ENCODE data around the gene CCDC183. TPM values are rescaled to one million over a fixed set of nuclear protein-coding genes. Genes with fewer than 3 reads are reported as not detected.

CCDC183 gene
- total RNA-seq (under 1 TPM in 1 of 2 donors, not detected in 1; 0.44 TPM), polyA plus RNA-seq (ENCODE audit: insufficient read length in 6 of 6) (10 to 100 TPM in 4 of 6 donors, 1 to 10 TPM in 2; 5.3 to 11.7 (median 10.0) TPM)
- long read RNA-seq, donor 1, partial matches to known transcripts = 0 of 1 reads
- long read RNA-seq, donor 1, other reads (novel, unspliced or antisense) = 0 of 1 reads
- long read RNA-seq, donor 2, partial matches to known transcripts = 0 of 1 reads
- long read RNA-seq, donor 2, other reads (novel, unspliced or antisense) = 0 of 1 reads
- long read RNA-seq, donor 3, partial matches to known transcripts = 0 of 1 reads
- long read RNA-seq, donor 3, other reads (novel, unspliced or antisense) = 0 of 1 reads
- long read RNA-seq, donor 4 = 0 reads
- long read RNA-seq, donor 5, partial matches to known transcripts = 0 of 1 reads
- long read RNA-seq, donor 5, other reads (novel, unspliced or antisense) = 0 of 1 reads
- long read RNA-seq, donor 6, partial matches to known transcripts = 0 of 1 reads
- long read RNA-seq, donor 6, other reads (novel, unspliced or antisense) = 0 of 1 reads
- long read RNA-seq, donor 7 = 0 reads
- long read RNA-seq, donor 8, partial matches to known transcripts = 0 of 1 reads
- long read RNA-seq, donor 8, other reads (novel, unspliced or antisense) = 0 of 1 reads
- long read RNA-seq, donor 9 = 0 reads
- long read RNA-seq, donor 10 = 0 reads
- long read RNA-seq, donor 11 = 0 reads
- long read RNA-seq, donor 12, partial matches to known transcripts = 0 of 3 reads
- long read RNA-seq, donor 12, other reads (novel, unspliced or antisense) = 0 of 3 reads

- Histone ChIP-seq H3K4me1 (peaks cover 25 to 62% of the 10 kb centered on the region in 2 donors), H3K9me3 (no peaks in the 10 kb centered on the region), H3K27ac (no peak within 1 kb of the TSS), H3K27me3 (peaks cover 19 to 58% of the 10 kb centered on the region in 2 donors), H3K4me3 (no peak within 1 kb of the TSS), H3K36me3 (peaks cover 0 to 19% of the 10 kb centered on the region in 2 donors)
- intact Hi-C loops (cut with DNase I) = no loop called here
- DNase-seq = peak in 1 of 4 donors; percentile 32
- TF ChIP-seq, protein P1, sequence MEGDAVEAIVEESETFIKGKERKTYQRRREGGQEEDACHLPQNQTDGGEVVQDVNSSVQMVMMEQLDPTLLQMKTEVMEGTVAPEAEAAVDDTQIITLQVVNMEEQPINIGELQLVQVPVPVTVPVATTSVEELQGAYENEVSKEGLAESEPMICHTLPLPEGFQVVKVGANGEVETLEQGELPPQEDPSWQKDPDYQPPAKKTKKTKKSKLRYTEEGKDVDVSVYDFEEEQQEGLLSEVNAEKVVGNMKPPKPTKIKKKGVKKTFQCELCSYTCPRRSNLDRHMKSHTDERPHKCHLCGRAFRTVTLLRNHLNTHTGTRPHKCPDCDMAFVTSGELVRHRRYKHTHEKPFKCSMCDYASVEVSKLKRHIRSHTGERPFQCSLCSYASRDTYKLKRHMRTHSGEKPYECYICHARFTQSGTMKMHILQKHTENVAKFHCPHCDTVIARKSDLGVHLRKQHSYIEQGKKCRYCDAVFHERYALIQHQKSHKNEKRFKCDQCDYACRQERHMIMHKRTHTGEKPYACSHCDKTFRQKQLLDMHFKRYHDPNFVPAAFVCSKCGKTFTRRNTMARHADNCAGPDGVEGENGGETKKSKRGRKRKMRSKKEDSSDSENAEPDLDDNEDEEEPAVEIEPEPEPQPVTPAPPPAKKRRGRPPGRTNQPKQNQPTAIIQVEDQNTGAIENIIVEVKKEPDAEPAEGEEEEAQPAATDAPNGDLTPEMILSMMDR (IDR thresholded peaks at IDR 0.05) = no peak
- ATAC-seq = no peak
Observed at GRCh38 chr9:136796238-136796774, at the start of gene CCDC183. TSS of gene CCDC183 (plus strand) at chr9:136796338. CDS start at chr9:136796398, 60 bp downstream.

DNA sequence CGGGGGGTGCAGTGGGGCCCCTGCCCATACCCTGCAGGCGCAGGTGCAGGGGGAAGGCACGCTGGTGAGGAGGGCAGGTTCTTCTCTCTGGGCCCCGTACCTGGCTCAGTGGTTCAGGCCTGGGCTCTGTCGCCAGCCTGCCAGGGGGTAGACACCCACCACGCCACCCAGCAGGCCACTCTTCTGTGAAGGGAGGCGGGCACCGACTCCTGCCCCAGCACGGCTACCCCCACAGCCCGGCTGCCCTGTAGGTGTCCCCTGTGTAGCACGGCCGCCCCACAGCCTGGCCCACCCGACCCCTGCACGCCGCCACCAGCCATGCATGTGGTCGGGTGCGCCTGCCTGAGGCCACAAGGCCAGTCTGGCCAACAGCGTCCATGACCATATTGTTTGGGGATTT, 49.5 kb upstream of the CCDC183 start:
- Histone ChIP-seq H3K27me3 (peaks cover 10 to 27% of the 10 kb centered on the region in 2 donors), H3K4me1 (peaks cover 6 to 21% of the 10 kb centered on the region in 2 donors), H3K27ac (no peak overlapping the region), H3K36me3 (no peaks in the 10 kb centered on the region), H3K9me3 (peaks cover 0 to 7% of the 10 kb centered on the region in 2 donors), H3K4me3 (no peak overlapping the region)
- TF ChIP-seq, protein P1 (IDR thresholded peaks at IDR 0.05) = no peak
- ATAC-seq (no peak), DNase-seq (no peak)
- intact Hi-C loops (cut with DNase I) = no loop called here

GRCh38 chr9:136747161-136748060, 48.7 kb upstream of the CCDC183 start:
- Histone ChIP-seq H3K36me3 (no peaks in the 10 kb centered on the region), H3K4me3 (no peak overlapping the region), H3K27ac (no peak overlapping the region), H3K4me1 (peaks cover 0 to 13% of the 10 kb centered on the region in 2 donors), H3K9me3 (peaks cover 0 to 15% of the 10 kb centered on the region in 2 donors), H3K27me3 (peaks cover 2 to 20% of the 10 kb centered on the region in 2 donors)
- no peak for ATAC-seq
- DNase-seq = no peak
- TF ChIP-seq, protein P1 (IDR thresholded peaks at IDR 0.05) = no peak
- intact Hi-C loops (cut with DNase I) = no loop called here

DNA sequence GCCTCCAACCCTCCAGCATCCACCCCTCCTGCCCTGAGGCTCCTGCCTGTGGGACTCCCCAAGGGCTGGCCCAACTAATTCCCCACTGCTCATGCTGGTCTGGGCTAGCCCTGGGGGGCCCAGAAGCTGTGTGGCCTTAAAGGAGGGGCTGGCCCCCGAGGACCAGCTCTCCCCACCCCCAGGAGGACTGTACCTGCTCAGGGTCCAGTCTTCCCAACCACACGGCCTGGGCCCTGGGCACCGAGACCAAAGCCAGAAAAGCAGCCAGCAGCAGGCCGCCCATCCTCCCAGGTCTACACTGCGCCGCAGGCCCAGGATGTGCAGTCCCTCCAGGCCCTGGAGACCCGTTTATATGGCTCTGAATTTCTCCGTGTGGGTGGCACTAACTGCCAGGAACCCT, 47.9 kb upstream of the CCDC183 start, which contains the start of gene LCN6:
LCN6 (minus strand) TSS at position 325 of the 400 bp plus-strand sequence; CDS start at position 283, 42 bp downstream.
- ATAC-seq = no peak
- peaks cover 0 to 16% of the 10 kb centered on the region in 2 donors for H3K9me3 ChIP-seq
- DNase-seq = no peak
- H3K27me3 ChIP-seq = peaks cover 0 to 12% of the 10 kb centered on the region in 2 donors
- TF ChIP-seq, protein P1 (IDR thresholded peaks at IDR 0.05) = no peak
- H3K27ac ChIP-seq = no peak within 1 kb of the TSS
- intact Hi-C loops (cut with DNase I) = no loop called here
- H3K4me1 ChIP-seq = peaks cover 0 to 9% of the 10 kb centered on the region in 2 donors
- no peaks in the 10 kb centered on the region for H3K36me3 ChIP-seq
- H3K4me3 ChIP-seq = no peak within 1 kb of the TSS
